GM18870 (cell line): ENCODE measurements around the gene UQCR11.

Source experiments
- ATAC-seq: cut with Tn5 transposase; IDR thresholded peaks from one replicate; pipeline ENCODE4 v1.9.1; 2021; ENCODE audit warnings: moderate library complexity; ENCODE audit not compliant: unreplicated experiment

The UQCR11 gene

GRCh38 chr19:1616875-1617274, 11.6 kb upstream of the UQCR11 start:
- ATAC-seq = no peak

GRCh38 chr19:1616396-1616795, 11.1 kb upstream of the UQCR11 start:
- ATAC-seq = no peak

DNA sequence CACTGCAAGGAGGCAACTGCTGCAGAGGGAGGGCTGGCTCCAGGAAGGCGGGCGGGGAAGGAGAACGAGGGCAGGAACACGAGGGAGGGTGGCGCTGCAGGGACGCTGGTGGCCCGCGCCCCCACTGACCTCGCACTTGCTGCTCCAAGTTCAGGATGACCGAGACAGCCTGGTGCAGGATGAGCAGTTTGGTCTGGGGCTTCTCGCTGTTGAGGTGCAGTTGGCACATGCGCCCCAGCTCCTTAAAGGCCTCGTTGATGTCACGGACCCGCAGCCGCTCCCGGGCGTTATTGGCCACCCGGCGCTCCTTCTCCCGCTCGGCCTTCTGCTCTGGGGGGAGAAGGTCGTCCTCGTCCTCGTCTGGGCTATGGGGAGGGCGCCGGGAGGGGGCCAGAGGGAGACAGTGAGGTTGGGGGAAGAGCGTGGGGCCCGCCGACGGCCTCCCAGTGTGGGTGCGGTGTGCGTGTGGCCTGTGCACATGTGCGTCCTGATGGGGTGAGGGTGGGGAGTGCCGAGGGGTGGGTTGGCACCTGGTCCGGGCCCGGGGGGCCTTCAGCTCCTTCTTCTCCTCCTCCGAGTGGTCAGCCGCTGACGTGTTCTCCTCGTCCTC, 10.0 kb upstream of the UQCR11 start:
- no peak for ATAC-seq

- no peak for ATAC-seq
Measured at GRCh38 chr19:1613808-1614570, 8.7 kb upstream of the UQCR11 start.

DNA sequence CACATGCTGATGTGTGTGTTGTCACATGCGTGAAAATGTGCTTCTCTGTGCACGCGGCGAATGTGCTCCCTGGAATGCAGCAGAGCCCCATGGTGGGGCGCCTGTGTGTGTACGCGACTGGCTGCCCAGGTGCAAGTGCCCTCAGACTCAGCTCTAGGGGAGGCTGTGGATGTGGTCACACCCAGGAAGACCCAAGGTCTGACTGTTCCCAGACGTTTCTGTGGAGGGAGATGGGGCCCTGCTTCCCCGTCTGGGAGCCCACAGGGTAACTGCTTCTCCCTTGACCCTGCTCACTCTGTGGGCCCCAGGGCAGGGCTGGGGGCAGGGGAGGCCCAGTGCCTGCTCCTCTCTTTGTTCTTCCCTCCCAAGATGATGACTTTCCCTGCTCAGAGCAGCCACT, 7.9 kb upstream of the UQCR11 start:
- no peak for ATAC-seq

- ATAC-seq = no peak
Measured at GRCh38 chr19:1612114-1613086, 7.1 kb upstream of the UQCR11 start.

DNA sequence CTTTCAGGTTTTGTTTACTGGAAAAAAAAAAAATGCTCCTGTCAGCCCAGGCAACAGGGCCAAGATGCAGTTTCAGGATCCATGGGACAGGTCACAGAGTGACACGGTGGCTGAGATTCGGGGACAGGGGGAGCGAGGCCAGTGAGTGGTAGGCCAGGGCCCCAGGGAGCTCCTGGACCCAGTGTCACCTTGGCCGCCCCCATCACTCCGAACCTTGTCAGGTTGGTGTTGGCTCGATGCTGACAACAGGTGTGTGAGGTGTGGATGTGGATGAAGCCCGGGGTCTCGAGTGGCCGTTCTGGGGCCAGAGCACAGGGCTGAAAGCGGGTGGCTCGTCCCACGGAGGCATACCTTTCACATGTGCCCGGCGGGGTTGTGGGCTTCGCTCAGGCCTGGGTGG, 6.1 kb upstream of the UQCR11 start:
- ATAC-seq = no peak

GRCh38 chr19:1610579-1610978, 5.3 kb upstream of the UQCR11 start:
- no peak for ATAC-seq

- ATAC-seq = no peak
Measured at GRCh38 chr19:1609680-1610474, 4.6 kb upstream of the UQCR11 start.

DNA sequence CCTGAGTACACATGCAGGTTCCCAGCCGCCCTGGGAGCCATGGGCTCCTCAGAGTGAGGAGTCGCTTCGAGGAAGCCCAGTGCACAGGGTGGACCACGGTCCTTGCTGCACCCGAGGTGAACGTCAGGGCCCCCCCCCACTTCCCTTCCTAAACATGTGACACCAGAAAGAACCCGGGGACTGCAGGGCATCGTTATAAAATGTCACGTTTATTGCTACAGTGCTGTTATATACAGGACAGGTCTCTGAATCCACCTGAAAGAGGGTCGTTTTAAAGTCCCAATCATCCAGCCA, 3.8 kb upstream of the UQCR11 start:
- ATAC-seq = no peak

DNA sequence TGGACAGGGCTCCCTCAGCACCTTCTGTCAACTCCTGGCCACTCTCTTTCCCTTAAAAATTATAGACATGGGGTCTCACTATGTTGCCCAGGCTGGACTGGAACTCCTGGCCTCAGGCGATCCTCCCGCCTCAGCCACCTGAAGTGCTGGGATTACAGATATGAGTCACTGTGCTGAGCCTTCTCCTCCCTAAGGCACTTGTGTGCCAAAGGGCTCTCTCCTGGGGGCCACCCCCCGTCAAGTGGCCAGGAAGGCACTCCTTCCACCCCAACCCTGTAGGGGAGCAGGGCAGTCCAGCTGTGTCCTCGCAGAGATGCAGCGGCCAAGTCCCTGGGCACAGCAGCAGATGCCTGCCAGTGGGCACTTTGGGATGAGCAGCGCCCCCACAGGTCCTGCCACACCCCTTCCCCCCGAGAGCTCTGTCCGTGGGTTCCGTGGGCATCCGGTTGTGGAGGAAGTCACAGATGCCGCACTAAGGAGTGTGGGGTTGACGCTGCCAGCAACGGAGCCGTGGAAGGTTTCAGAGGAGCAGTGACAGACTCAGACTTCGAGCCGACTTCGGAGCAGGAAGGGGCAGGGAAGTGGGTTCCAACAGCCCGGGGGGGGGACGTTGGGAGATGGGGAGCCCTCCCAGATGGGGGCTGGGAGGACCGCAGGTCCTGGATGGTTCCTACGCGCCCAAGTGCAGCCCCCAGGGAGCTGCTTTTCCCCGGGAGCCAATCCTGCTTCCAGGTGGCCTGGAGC, 3.3 kb upstream of the UQCR11 start:
- ATAC-seq = no peak

DNA sequence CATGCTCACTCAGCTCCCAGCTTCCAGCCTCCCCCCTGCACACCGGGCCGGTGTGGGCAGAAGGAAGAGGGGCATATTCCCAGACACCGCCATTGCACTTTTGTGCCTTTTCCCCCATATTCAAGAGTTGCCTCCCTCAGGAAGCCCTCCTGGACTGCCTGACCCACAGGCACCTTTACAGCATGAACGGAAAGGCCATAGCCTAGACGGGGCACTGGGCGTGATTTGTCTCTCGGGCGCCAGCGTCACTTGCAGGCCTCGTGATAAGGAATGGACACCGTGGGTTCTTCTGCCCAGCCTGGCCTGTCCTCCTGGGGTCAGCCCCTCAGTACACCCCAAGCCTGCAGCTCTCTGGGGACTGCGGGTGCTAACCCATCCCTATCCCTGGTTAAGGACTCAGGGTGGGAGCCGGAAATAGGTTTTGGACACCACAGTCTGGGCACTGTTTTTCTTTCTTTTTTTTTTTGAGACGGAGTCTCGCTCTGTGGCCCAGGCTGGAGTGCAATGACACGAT, 933 bp upstream of the UQCR11 start:
- ATAC-seq = no peak

GRCh38 chr19:1602091-1602707, 3.1 kb downstream of the UQCR11 start:
- ATAC-seq = no peak

DNA sequence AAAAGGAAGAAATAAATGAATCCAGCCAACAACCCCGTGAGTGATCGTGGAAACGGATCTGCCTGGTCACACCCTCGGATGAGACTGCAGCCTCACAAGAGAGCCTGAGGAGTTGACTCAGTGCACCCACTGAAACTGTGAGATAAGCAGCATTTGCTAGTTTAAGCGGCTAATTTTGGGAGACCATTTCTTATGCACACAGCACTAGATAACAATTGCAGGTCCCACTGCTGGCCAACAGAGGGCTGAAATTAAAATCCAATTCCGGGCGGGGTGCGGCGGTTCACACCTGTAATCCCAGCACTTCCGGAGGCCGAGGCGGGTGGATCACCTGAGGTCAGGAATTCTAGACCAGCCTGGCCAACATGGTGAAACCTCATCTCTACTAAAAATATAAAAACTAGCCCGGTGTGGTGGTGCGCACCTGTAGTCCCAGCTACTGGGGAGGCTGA, 3.6 kb downstream of the UQCR11 start:
- ATAC-seq = no peak

DNA sequence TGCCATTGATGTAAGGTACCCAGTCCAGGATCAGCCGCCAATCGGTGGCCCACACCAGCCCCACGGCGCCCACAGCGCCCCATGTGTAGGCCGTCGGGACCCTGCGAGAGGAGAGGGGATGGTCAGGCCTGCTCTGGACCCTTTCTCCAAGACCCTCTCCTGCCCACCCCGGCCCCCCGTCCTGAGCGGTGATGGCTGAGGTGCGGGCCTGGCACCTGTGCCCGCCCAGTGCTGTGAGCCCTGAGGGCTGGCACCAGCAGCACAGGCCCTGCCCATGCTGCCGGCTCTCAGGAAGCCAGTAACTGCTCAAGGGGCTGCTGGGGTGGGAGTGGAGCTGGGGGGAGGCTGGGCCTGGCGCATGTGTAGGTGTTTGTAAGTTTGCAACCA, 5.8 kb downstream of the UQCR11 start:
- ATAC-seq = no peak

- no peak for ATAC-seq
Measured at GRCh38 chr19:1598777-1599459, 6.3 kb downstream of the UQCR11 start.

DNA sequence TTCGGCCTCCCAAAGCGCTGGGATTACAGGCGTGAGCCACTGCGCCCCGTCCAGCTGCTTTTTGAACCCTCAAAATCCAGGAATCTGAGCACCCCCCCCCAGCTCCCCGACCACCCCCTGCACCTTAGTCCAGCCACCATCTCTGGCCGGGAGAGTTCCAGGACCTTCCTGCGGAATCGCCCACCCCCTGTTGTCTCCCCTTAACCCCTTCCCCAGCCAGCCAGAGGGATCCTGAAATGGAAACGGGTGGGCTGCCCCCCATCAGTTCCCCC, 11.8 kb downstream of the UQCR11 start:
- no peak for ATAC-seq

DNA sequence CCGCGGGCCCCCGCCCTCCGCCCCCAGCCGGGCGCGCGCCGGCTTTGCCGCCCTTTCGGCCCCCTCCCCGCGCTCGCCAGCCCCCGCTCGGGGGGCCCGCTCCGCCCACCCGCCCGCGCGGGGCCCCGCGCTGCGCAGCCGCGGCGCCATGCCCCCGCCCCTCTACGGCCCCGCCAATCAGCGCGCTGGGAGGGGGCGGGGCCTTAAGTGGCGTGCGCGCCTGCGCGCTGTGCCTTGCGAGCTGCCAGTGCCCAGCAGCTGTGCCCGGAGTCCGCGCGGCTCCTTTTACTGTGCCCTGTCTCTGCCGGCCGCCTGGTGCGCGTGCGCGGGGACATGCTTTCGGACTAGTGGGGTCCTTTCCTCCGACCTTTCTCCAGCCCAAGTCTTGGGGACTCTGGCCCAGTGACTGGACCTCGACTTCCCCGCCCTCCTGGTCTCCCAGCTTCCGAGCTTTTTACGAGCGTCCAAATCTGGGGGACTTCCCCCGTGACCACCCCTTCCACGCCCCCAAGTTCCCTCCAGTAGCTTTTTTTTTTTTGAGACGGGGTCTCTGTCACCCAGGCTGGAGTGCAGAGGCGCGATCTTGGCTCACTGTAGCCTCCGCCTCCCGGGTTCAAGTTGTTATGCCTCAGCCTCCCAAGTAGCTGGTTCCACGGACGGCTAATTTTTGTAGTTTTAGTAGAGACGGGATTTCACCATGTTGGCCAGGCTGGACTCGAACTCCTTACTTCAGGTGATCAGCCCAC, 12.3 kb downstream of the UQCR11 start, which contains the start of gene MBD3:
Gene MBD3, minus strand, starts transcription at position 111 of the 746 bp plus-strand sequence. CDS start 234 bp downstream, outside the sequence.
- ATAC-seq = peak; percentile 23
